ENCODE results near the gene GRM5.
A peak's percentile ranks its signal among the peaks of the same experiment; 100 is the strongest.
"Not testable (repeated sequence)": the region's sequence is repeated elsewhere in the genome, so short reads cannot be mapped to it uniquely, and the experiment has no call there.

Gene GRM5

GRCh38 chr11:89052220-89052619 is 13.6 kb downstream of the GRM5 start:
- TF ChIP-seq CTCF (conservative IDR thresholded peaks at IDR 0.05; ENCODE audit: low read depth, low read length), result no peak
- DNase-seq (ENCODE audit: low read depth), result no peak
- H3K4me3 ChIP-seq (ENCODE audit: low read depth, low read length), result no peak overlapping the region

GRCh38 chr11:89047159-89047558 is 18.6 kb downstream of the GRM5 start:
- H3K4me3 ChIP-seq (ENCODE audit: low read depth, low read length), result not testable (repeated sequence)

GRCh38 chr11:89043861-89044588 is 21.8 kb downstream of the GRM5 start:
- not testable (repeated sequence) for H3K4me3 ChIP-seq (ENCODE audit: low read depth, low read length); DNase-seq (ENCODE audit: low read depth)

More at GRCh38 chr11:89047159-89047558, 18.6 kb downstream of the GRM5 start:
- not testable (repeated sequence) for DNase-seq (ENCODE audit: low read depth)

GRCh38 chr11:89029671-89030070 is 36.1 kb downstream of the GRM5 start:
- H3K4me3 ChIP-seq (ENCODE audit: low read depth, low read length); DNase-seq (ENCODE audit: low read depth): not testable (repeated sequence)

- DNase-seq (ENCODE audit: low read depth), result no peak
- no peak for TF ChIP-seq CTCF (conservative IDR thresholded peaks at IDR 0.05; ENCODE audit: low read depth, low read length)
Observed at GRCh38 chr11:89021339-89021738, 44.4 kb downstream of the GRM5 start.

GRCh38 chr11:89019827-89020547 is 45.8 kb downstream of the GRM5 start:
- not testable (repeated sequence) for H3K4me3 ChIP-seq (ENCODE audit: low read depth, low read length)
- DNase-seq (ENCODE audit: low read depth), result peak; percentile 64

More at GRCh38 chr11:89021339-89021738, 44.4 kb downstream of the GRM5 start:
- H3K4me3 ChIP-seq (ENCODE audit: low read depth, low read length), result no peak overlapping the region

GRCh38 chr11:89016214-89016613 is 49.6 kb downstream of the GRM5 start:
- no peak for TF ChIP-seq CTCF (conservative IDR thresholded peaks at IDR 0.05; ENCODE audit: low read depth, low read length)
- no peak overlapping the region for H3K4me3 ChIP-seq (ENCODE audit: low read depth, low read length)
- no peak for DNase-seq (ENCODE audit: low read depth)

GRCh38 chr11:89015614-89016013 is 50.2 kb downstream of the GRM5 start:
- TF ChIP-seq CTCF (conservative IDR thresholded peaks at IDR 0.05; ENCODE audit: low read depth, low read length), result no peak
- no peak for DNase-seq (ENCODE audit: low read depth)
- H3K4me3 ChIP-seq (ENCODE audit: low read depth, low read length), result no peak overlapping the region

- not testable (repeated sequence) for DNase-seq (ENCODE audit: low read depth); H3K4me3 ChIP-seq (ENCODE audit: low read depth, low read length)
Observed at GRCh38 chr11:89000852-89001251, 64.9 kb downstream of the GRM5 start.

Measured in choroid plexus epithelial cell (primary cell).